GM12878 (cell line): Measurements from ENCODE around the gene MAD1L1. TPM values are rescaled to one million over a fixed set of nuclear protein-coding genes. Genes with fewer than 3 reads are reported as not detected.

Experiments used
- ATAC-seq: fragments of 200-7000 bp; cut with Tn5 transposase; 3 replicates; pipeline ENCODE4 v1.9.1; 2020; ENCODE audit warnings: mild to moderate bottlenecking, moderate library complexity
- BruUV-seq: library from RNA; stranded (reverse); fragments of 400-500 nt; replicated peaks from 2 replicates; lab custom pipeline; 2021; lab: Mats Ljungman, UMichigan
- CTCF ChIA-PET: fragments of 300-600 bp; sonication (Branson Sonifier 250); formaldehyde crosslinking; extraction: SDS; loops from one replicate; lab custom pipeline; 2021; ENCODE audit warnings: inconsistent platforms; lab: Yijun Ruan, JAX
- POLR2A ChIA-PET: fragments of 350-600 bp; formaldehyde crosslinking; extraction: SDS; loops from one replicate; lab custom pipeline; 2021; ENCODE audit warnings: inconsistent platforms; lab: Charles Lee
- RAD21 ChIA-PET: fragments of 300-600 bp; sonication (Branson Sonifier 250); formaldehyde crosslinking; loops from one replicate; lab custom pipeline; 2023; ENCODE audit warnings: antibody characterized with exemption; ENCODE audit not compliant: unreplicated experiment; lab: Charles Lee
- SMC1A ChIA-PET: fragments of 300-600 bp; sonication (Branson Sonifier 250); formaldehyde crosslinking; loops from one replicate; lab custom pipeline; 2023; ENCODE audit not compliant: unreplicated experiment, uncharacterized antibody; lab: Charles Lee
- DNase-seq: peaks from one replicate; pipeline ENCODE4 v3.0.0-alpha.2; 2011; ENCODE audit warnings: low read depth, low spot score
- FAIRE-seq: peaks from 3 replicates; lab custom pipeline; 2011; peaks lifted over from hg19 to GRCh38; lab: Jason Lieb, UNC
- H2AFZ ChIP-seq: 2 replicates; pipeline ENCODE4 v1.6.0; 2011; ENCODE audit warnings: low read depth, low read length, control low read depth; ENCODE audit not compliant: control insufficient read depth
- H3K27ac ChIP-seq: 2 replicates; pipeline ENCODE4 v1.5.1; 2011; ENCODE audit warnings: control low read depth; ENCODE audit not compliant: control insufficient read depth, insufficient read depth
- H3K27me3 ChIP-seq, 2 experiments: replicated peaks in 1 of 2; 2 replicates each; pipeline versions ENCODE4 v1.6.0 to v1.6.1; 2011; ENCODE audit warnings: low read length in 1 of 2; ENCODE audit not compliant: control insufficient read depth in 2 of 2, insufficient read depth in 2 of 2
- H3K36me3 ChIP-seq, 2 experiments: 2 replicates each; pipeline ENCODE4 v1.5.1; 2011; ENCODE audit warnings: low read length in 1 of 2; ENCODE audit not compliant: control insufficient read depth in 2 of 2, insufficient read depth in 2 of 2
- H3K4me1 ChIP-seq: 2 replicates; pipeline ENCODE4 v1.6.1; 2011; ENCODE audit warnings: mild to moderate bottlenecking, low read length, moderate library complexity, mixed read lengths; ENCODE audit not compliant: control insufficient read depth, insufficient read depth
- H3K4me2 ChIP-seq: 2 replicates; pipeline ENCODE4 v1.6.0; 2011; ENCODE audit warnings: control low read depth; ENCODE audit not compliant: control insufficient read depth, insufficient read depth
- H3K4me3 ChIP-seq: fragments of 200-600 bp; sonication (generic); 2 replicates; pipeline ENCODE4 v1.5.1; 2016
- H3K79me2 ChIP-seq: 2 replicates; pipeline ENCODE4 v1.6.0; 2011; ENCODE audit warnings: low read length; ENCODE audit not compliant: control insufficient read depth, insufficient read depth
- H3K9ac ChIP-seq: 2 replicates; pipeline ENCODE4 v1.8.0; 2011; ENCODE audit warnings: low read length, control low read depth, mixed read lengths; ENCODE audit not compliant: control insufficient read depth, insufficient read depth
- H3K9me3 ChIP-seq: replicated peaks from 3 replicates; pipeline ENCODE4 v1.5.1; 2011; ENCODE audit warnings: mild to moderate bottlenecking, low read length; ENCODE audit not compliant: control insufficient read depth, insufficient read depth
- H4K20me1 ChIP-seq: 2 replicates; pipeline ENCODE4 v1.6.0; 2011; ENCODE audit not compliant: control insufficient read depth, insufficient read depth
- ASH2L ChIP-seq: fragments of 300-600, 200-600 bp; sonication (generic); IDR thresholded peaks from 2 replicates; pipeline ENCODE4 v1.6.1; 2017; ENCODE audit warnings: low read depth, mild to moderate bottlenecking, borderline replicate concordance
- ETV6 ChIP-seq, 2 experiments: fragments of 450-650 bp in 1 of 2; IDR thresholded peaks in 1 of 2; conservative IDR thresholded peaks in 1 of 2; 2 replicates each; pipeline ENCODE4 v1.6.1; 2014; ENCODE audit warnings: antibody characterized with exemption in 1 of 2, borderline replicate concordance in 1 of 2, low read depth in 1 of 2, mild to moderate bottlenecking in 1 of 2, moderate library complexity in 1 of 2
- FOS ChIP-seq: IDR thresholded peaks from 3 replicates; pipeline ENCODE4 v1.6.1; 2011; ENCODE audit warnings: borderline replicate concordance; ENCODE audit not compliant: insufficient read length; ENCODE audit errors: extremely low read depth
- KDM1A ChIP-seq: fragments of 200-600 bp; sonication (generic); IDR thresholded peaks from 2 replicates; pipeline ENCODE4 v1.6.1; 2016; ENCODE audit warnings: borderline replicate concordance
- KLF5 ChIP-seq: fragments of 450-650 bp; IDR thresholded peaks from 2 replicates; pipeline ENCODE4 v1.6.1; 2014; ENCODE audit warnings: mild to moderate bottlenecking; ENCODE audit not compliant: partially characterized antibody
- MXI1 ChIP-seq: fragments of 150-350 bp; IDR thresholded peaks from 2 replicates; pipeline ENCODE4 v1.6.1; 2011; ENCODE audit warnings: low read depth, mild to moderate bottlenecking, inconsistent platforms, low read length, improper control_type of control experiment
- MYB ChIP-seq: fragments of 150-350 bp; IDR thresholded peaks from 2 replicates; pipeline ENCODE4 v1.6.1; 2014; ENCODE audit warnings: mild to moderate bottlenecking, low read depth, low read length, borderline replicate concordance
- POU2F2 ChIP-seq: IDR thresholded peaks from 3 replicates; pipeline ENCODE4 v1.6.1; 2011; ENCODE audit warnings: low read depth, mild to moderate bottlenecking, low read length, borderline replicate concordance
- SIX5 ChIP-seq: IDR thresholded peaks from 2 replicates; pipeline ENCODE4 v1.6.1; 2011; ENCODE audit warnings: mild to moderate bottlenecking, low read depth, low read length, moderate library complexity; ENCODE audit not compliant: severe bottlenecking
- WGBS: methylation state at CpG from one replicate; pipeline ENCODE4 v1.1.6; 2016; ENCODE audit warnings: low lambda C conversion rate; ENCODE audit not compliant: insufficient replicate concordance, insufficient coverage; ENCODE audit errors: missing lambda C conversion rate; 5-methylcytosine and 5-hydroxymethylcytosine counted together
- in situ Hi-C: fragments of 300-500 bp; cut with MboI; formaldehyde crosslinking; loops from 9 replicates; pipeline ENCODE4 v1.14.3; 2018; ENCODE audit warnings: mixed read lengths
- intact Hi-C: fragments of 100-400 bp; cut with micrococcal nuclease; formaldehyde crosslinking; loops from one replicate; pipeline ENCODE4 v1.14.2; 2022; ENCODE audit not compliant: unreplicated experiment
- polyA plus RNA-seq, 11 experiments: library from polyadenylated mRNA; depleted of rRNA in 4 of 11; unstranded in 6 of 11; stranded (reverse) in 5 of 11; fragments of >200 nt; fragmentation: Nextera tagmentation in 4 of 11; fragmentation: Illumina TruSeq in 1 of 11; extraction: Ambion mirVana in 4 of 11; extraction: Trizol in 1 of 11; gene quantifications; 1 replicate in 1 of 11; 2 replicates in 10 of 11; pipeline versions ENCODE4 v1.2.1 to v1.2.3, GENCODE V29; 2011 to 2016; ENCODE audit warnings: inconsistent platforms in 2 of 11, missing spikeins in 2 of 11, low read depth in 1 of 11
- total RNA-seq, 4 experiments: library from RNA; depleted of rRNA in 3 of 4; stranded (reverse); fragments of >200 nt in 3 of 4; fragmentation: Illumina TruSeq in 1 of 4; extraction: Trizol in 1 of 4; gene quantifications; 2 replicates each; pipeline versions ENCODE4 v1.2.1 to v1.2.3, GENCODE V29; 2013 to 2021
- TF ChIP-seq, protein P1 (sequence below): IDR thresholded peaks from 2 replicates; pipeline ENCODE4 v1.6.1; 2011; ENCODE audit warnings: borderline replicate concordance, low read depth, mild to moderate bottlenecking, moderate library complexity, mixed read lengths, low read length; ENCODE audit not compliant: insufficient read depth; ENCODE audit errors: extremely low read length
- TF ChIP-seq, protein P2 (sequence below): fragments of 450-650 bp; IDR thresholded peaks from 2 replicates; pipeline ENCODE4 v1.6.1; 2017; ENCODE audit warnings: mild to moderate bottlenecking, moderate library complexity
- TF ChIP-seq, protein P3 (sequence below): fragments of 450-650 bp; IDR thresholded peaks from 2 replicates; pipeline ENCODE4 v1.6.1; 2016; ENCODE audit warnings: mild to moderate bottlenecking

Gene MAD1L1
- total and polyA plus RNA-seq, 10 of the 15 experiments (the other 5 are each of a cell fraction or from before 2014, with no cell fraction given): 2.2 to 76.8 (median 38.3) TPM

DNA sequence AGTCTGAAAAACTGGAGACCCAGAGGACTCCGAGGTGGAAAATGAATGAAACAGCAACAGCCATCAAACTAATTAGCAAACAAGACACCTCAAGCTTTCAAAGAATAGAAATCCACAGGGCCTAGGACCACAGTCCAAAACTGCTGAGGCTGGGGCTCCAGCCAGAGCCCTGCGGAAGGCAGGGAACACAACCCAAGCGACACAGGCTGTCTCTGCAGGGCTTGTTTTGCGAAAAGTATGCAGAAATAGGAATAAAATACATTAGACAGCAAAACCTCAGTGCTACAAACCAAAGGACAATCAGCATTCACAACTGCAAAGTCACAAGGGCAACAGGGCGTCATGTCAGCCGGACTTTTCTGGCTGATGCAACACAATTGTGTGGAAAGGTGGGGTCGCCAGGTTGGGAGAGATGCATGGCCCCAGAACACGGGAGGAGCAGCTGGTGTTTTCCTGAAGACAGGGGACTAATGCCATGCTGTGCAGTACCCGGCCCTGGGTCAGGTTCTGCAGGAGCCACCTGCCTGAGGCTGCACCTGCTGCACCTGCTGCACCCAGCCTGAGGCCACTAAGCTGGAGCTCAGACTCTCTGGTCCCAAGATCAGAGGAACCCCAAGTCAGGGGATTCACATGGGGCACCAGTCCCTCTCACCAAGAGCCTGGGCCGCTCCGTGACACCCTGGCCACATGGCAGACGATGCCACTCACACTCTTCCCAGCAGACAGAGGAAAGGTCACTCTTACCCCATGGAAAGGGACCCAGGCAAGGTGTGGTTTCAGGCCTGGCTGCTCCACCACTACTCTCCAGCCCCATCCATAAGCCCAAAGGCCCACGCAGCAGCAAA, 74.2 kb downstream of the MAD1L1 start:
- SMC1A ChIA-PET: interaction anchor here (0.6 to 1.6 kb wide), 5 partner anchors 8 to 362 kb away, joined by 3 to 9 read pairs (median 3); no protein-coding TSS in a partner anchor
- H3K4me2 ChIP-seq: no peak overlapping the region
- TF ChIP-seq KDM1A (no peak), KLF5 (no peak), POU2F2 (no peak), MXI1 (no peak), ASH2L (no peak), FOS (no peak), SIX5 (no peak), ETV6 (conservative IDR thresholded peaks at IDR 0.05 in 1 of 2, IDR thresholded peaks at IDR 0.05 in 1 of 2; ENCODE audit: borderline replicate concordance in 1 of 2, low read depth in 1 of 2) (no peak), MYB (no peak)
- TF ChIP-seq, protein P1, sequence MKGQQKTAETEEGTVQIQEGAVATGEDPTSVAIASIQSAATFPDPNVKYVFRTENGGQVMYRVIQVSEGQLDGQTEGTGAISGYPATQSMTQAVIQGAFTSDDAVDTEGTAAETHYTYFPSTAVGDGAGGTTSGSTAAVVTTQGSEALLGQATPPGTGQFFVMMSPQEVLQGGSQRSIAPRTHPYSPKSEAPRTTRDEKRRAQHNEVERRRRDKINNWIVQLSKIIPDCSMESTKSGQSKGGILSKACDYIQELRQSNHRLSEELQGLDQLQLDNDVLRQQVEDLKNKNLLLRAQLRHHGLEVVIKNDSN: no peak
- TF ChIP-seq, protein P2, sequence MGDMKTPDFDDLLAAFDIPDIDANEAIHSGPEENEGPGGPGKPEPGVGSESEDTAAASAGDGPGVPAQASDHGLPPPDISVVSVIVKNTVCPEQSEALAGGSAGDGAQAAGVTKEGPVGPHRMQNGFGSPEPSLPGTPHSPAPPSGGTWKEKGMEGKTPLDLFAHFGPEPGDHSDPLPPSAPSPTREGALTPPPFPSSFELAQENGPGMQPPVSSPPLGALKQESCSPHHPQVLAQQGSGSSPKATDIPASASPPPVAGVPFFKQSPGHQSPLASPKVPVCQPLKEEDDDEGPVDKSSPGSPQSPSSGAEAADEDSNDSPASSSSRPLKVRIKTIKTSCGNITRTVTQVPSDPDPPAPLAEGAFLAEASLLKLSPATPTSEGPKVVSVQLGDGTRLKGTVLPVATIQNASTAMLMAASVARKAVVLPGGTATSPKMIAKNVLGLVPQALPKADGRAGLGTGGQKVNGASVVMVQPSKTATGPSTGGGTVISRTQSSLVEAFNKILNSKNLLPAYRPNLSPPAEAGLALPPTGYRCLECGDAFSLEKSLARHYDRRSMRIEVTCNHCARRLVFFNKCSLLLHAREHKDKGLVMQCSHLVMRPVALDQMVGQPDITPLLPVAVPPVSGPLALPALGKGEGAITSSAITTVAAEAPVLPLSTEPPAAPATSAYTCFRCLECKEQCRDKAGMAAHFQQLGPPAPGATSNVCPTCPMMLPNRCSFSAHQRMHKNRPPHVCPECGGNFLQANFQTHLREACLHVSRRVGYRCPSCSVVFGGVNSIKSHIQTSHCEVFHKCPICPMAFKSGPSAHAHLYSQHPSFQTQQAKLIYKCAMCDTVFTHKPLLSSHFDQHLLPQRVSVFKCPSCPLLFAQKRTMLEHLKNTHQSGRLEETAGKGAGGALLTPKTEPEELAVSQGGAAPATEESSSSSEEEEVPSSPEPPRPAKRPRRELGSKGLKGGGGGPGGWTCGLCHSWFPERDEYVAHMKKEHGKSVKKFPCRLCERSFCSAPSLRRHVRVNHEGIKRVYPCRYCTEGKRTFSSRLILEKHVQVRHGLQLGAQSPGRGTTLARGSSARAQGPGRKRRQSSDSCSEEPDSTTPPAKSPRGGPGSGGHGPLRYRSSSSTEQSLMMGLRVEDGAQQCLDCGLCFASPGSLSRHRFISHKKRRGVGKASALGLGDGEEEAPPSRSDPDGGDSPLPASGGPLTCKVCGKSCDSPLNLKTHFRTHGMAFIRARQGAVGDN: no peak
- TF ChIP-seq, protein P3, sequence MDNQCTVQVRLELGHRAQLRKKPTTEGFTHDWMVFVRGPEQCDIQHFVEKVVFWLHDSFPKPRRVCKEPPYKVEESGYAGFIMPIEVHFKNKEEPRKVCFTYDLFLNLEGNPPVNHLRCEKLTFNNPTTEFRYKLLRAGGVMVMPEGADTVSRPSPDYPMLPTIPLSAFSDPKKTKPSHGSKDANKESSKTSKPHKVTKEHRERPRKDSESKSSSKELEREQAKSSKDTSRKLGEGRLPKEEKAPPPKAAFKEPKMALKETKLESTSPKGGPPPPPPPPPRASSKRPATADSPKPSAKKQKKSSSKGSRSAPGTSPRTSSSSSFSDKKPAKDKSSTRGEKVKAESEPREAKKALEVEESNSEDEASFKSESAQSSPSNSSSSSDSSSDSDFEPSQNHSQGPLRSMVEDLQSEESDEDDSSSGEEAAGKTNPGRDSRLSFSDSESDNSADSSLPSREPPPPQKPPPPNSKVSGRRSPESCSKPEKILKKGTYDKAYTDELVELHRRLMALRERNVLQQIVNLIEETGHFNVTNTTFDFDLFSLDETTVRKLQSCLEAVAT: no peak

More for the DNA sequence above, 74.2 kb downstream of the MAD1L1 start:
- H3K4me3 ChIP-seq: no peak overlapping the region
- DNase-seq (no peak), ATAC-seq (peak; percentile 40), FAIRE-seq (no peak)
- peaks cover 1 to 5% of the 10 kb centered on the region in 2 experiments; a peak in 2 of 4 replicates for H3K36me3 ChIP-seq
- ChIA-PET POLR2A (no interaction called here), RAD21 (interaction anchor here (1.2 kb wide), 1 partner anchor 8 kb away, joined by 6 read pairs; no protein-coding TSS in a partner anchor), CTCF (interaction anchor here (1.2 to 1.5 kb wide), 3 partner anchors 8 to 121 kb away, joined by 3 to 5 read pairs (median 4); no protein-coding TSS in a partner anchor)
- intact Hi-C loops: no loop called here
- in situ Hi-C loops: no loop called here
- 82% methylated on average over 13 of the region's 13 CpGs for WGBS
- no peaks in the 10 kb centered on the region for H3K27me3 ChIP-seq
- no peaks in the 10 kb centered on the region for H3K9me3 ChIP-seq
- BruUV-seq: no TSS peak
- 0 out of 2 replicates have a peak overlapping the region, but pooled peaks have one; percentile 39 for H3K27ac ChIP-seq
- no peaks in the 10 kb centered on the region for H4K20me1 ChIP-seq
- no peak overlapping the region for H2AFZ ChIP-seq
- H3K79me2 ChIP-seq: no peaks in the 10 kb centered on the region
- no peaks in the 10 kb centered on the region for H3K4me1 ChIP-seq
- no peak overlapping the region for H3K9ac ChIP-seq
